H1 (cell line): ENCODE measurements around the gene SLC43A1. TPM values are rescaled to one million over a fixed set of nuclear protein-coding genes. Genes with fewer than 3 reads are reported as not detected.

Experiments used
- CTCF ChIA-PET: fragments of 300-600 bp; sonication (Branson Sonifier 250); formaldehyde crosslinking; loops from one replicate; lab custom pipeline; 2021; ENCODE audit not compliant: partially characterized antibody; lab: Charles Lee
- POLR2A ChIA-PET: fragments of 300-600 bp; sonication (Branson Sonifier 250); formaldehyde crosslinking; loops from one replicate; lab custom pipeline; 2021; ENCODE audit warnings: inconsistent platforms; ENCODE audit not compliant: partially characterized antibody; lab: Charles Lee
- DNase-seq, 2 experiments: peaks; one replicate each; pipeline versions ENCODE4 v3.0.0 to v3.0.0-alpha.2; 2010 to 2022; ENCODE audit warnings: low spot score in 2 of 2, low read depth in 1 of 2, mixed read lengths in 1 of 2
- FAIRE-seq: peaks from 2 replicates; lab custom pipeline; 2011; peaks lifted over from hg19 to GRCh38; lab: Jason Lieb, UNC
- H2AFZ ChIP-seq: 2 replicates; pipeline ENCODE4 v1.8.1; 2012; ENCODE audit warnings: low read length, inconsistent platforms
- H2AK5ac ChIP-seq: 2 replicates; pipeline ENCODE4 v1.6.1; 2013; ENCODE audit warnings: low read depth, low read length
- H2BK120ac ChIP-seq: replicated peaks from 2 replicates; pipeline ENCODE3; 2013; ENCODE audit warnings: low read depth, low read length, inconsistent platforms
- H2BK12ac ChIP-seq: 2 replicates; pipeline ENCODE4 v1.6.1; 2013; ENCODE audit warnings: low read depth, low read length
- H2BK15ac ChIP-seq: 2 replicates; pipeline ENCODE4 v1.6.1; 2013; ENCODE audit warnings: low read length
- H2BK20ac ChIP-seq: 2 replicates; pipeline ENCODE4 v1.6.1; 2013; ENCODE audit warnings: low read length
- H2BK5ac ChIP-seq: 2 replicates; pipeline ENCODE4 v1.6.1; 2013; ENCODE audit warnings: low read depth, low read length
- H3K14ac ChIP-seq: 2 replicates; pipeline ENCODE4 v1.6.1; 2013; ENCODE audit warnings: inconsistent platforms; ENCODE audit not compliant: insufficient read length
- H3K18ac ChIP-seq: 2 replicates; pipeline ENCODE4 v1.6.1; 2013; ENCODE audit warnings: low read length; ENCODE audit errors: extremely low read depth
- H3K23ac ChIP-seq: 2 replicates; pipeline ENCODE4 v1.6.1; 2013; ENCODE audit warnings: inconsistent platforms; ENCODE audit not compliant: insufficient read length
- H3K23me2 ChIP-seq: 2 replicates; pipeline ENCODE4 v1.6.1; 2013; ENCODE audit warnings: low read depth, low read length
- H3K27ac ChIP-seq: 2 replicates; pipeline ENCODE4 v1.6.1; 2011; ENCODE audit warnings: low read depth, low read length, inconsistent platforms
- H3K27me3 ChIP-seq, 4 experiments: replicated peaks in 1 of 4; 1 replicate in 1 of 4; 2 replicates in 3 of 4; pipeline versions ENCODE4 v1.6.1 to v1.8.1; 2011 to 2013; ENCODE audit warnings: low read length in 3 of 4, mild to moderate bottlenecking in 3 of 4, inconsistent platforms in 2 of 4, mixed read lengths in 2 of 4, moderate library complexity in 1 of 4; ENCODE audit not compliant: control insufficient read depth in 3 of 4, insufficient read depth in 3 of 4; ENCODE audit errors: extremely low read depth in 1 of 4
- H3K36me3 ChIP-seq, 4 experiments: 2 replicates each; pipeline versions ENCODE4 v1.6.1 to v1.8.1; 2011 to 2013; ENCODE audit warnings: mild to moderate bottlenecking in 4 of 4, low read length in 3 of 4, moderate library complexity in 2 of 4, control low read depth in 1 of 4, inconsistent platforms in 1 of 4; ENCODE audit not compliant: insufficient read depth in 4 of 4, control insufficient read depth in 2 of 4
- H3K4ac ChIP-seq: replicated peaks from 2 replicates; pipeline ENCODE3; 2013; ENCODE audit warnings: low read length, low read depth, mixed read lengths, inconsistent platforms; ENCODE audit not compliant: insufficient read length
- H3K4me1 ChIP-seq, 4 experiments: replicated peaks in 1 of 4; 1 replicate in 1 of 4; 2 replicates in 3 of 4; pipeline versions ENCODE4 v1.6.1 to v1.8.1; 2011 to 2013; ENCODE audit warnings: low read length in 3 of 4, inconsistent platforms in 2 of 4, mixed read lengths in 1 of 4; ENCODE audit not compliant: insufficient read depth in 4 of 4, control insufficient read depth in 3 of 4
- H3K4me2 ChIP-seq, 2 experiments: 2 replicates each; pipeline versions ENCODE4 v1.6.1 to v1.8.1; 2011 to 2013; ENCODE audit warnings: low read depth in 2 of 2, low read length in 2 of 2, control low read depth in 1 of 2, inconsistent platforms in 1 of 2, mild to moderate bottlenecking in 1 of 2; ENCODE audit not compliant: insufficient read depth in 1 of 2
- H3K4me3 ChIP-seq, 4 experiments: fragments of 200-600, 300-600 bp in 1 of 4; sonication (generic), shearing (Covaris generic), sonication (Bioruptor Twin) in 1 of 4; 2 replicates each; pipeline versions ENCODE4 v1.5.1 to v1.8.1; 2011 to 2016; ENCODE audit warnings: low read length in 4 of 4, low read depth in 3 of 4, control low read depth in 2 of 4, inconsistent platforms in 2 of 4, mild to moderate bottlenecking in 2 of 4, mixed read lengths in 1 of 4, moderate library complexity in 1 of 4; ENCODE audit not compliant: insufficient read depth in 2 of 4; ENCODE audit errors: extremely low read depth in 1 of 4
- H3K56ac ChIP-seq: replicated peaks from 2 replicates; pipeline ENCODE3; 2013; ENCODE audit warnings: low read depth, mild to moderate bottlenecking, mixed read lengths, low read length, inconsistent platforms; ENCODE audit not compliant: insufficient read length
- H3K79me1 ChIP-seq: 2 replicates; pipeline ENCODE4 v1.6.1; 2013; ENCODE audit warnings: low read depth, low read length, control low read depth
- H3K79me2 ChIP-seq, 2 experiments: 2 replicates each; pipeline versions ENCODE4 v1.6.1 to v1.8.1; 2012 to 2013; ENCODE audit warnings: low read length in 2 of 2, mild to moderate bottlenecking in 2 of 2, inconsistent platforms in 1 of 2; ENCODE audit not compliant: insufficient read depth in 2 of 2, control insufficient read depth in 1 of 2
- H3K9ac ChIP-seq, 4 experiments: replicated peaks in 1 of 4; 1 replicate in 1 of 4; 2 replicates in 3 of 4; pipeline versions ENCODE4 v1.6.1 to v1.8.1; 2011 to 2013; ENCODE audit warnings: low read depth in 3 of 4, low read length in 3 of 4, control low read depth in 2 of 4, mild to moderate bottlenecking in 2 of 4, moderate library complexity in 2 of 4, inconsistent platforms in 1 of 4; ENCODE audit errors: extremely low read depth in 1 of 4
- H3K9me3 ChIP-seq, 2 experiments: 2 replicates each; pipeline versions ENCODE4 v1.6.1 to v1.8.1; 2012 to 2013; ENCODE audit warnings: mild to moderate bottlenecking in 2 of 2, moderate library complexity in 2 of 2, control low read depth in 1 of 2, inconsistent platforms in 1 of 2, low read depth in 1 of 2, low read length in 1 of 2, mixed read lengths in 1 of 2; ENCODE audit not compliant: insufficient read depth in 2 of 2
- H4K20me1 ChIP-seq, 2 experiments: replicated peaks in 1 of 2; 2 replicates each; pipeline versions ENCODE3 to v1.8.1; 2011 to 2013; ENCODE audit warnings: inconsistent platforms in 2 of 2, low read length in 2 of 2, mild to moderate bottlenecking in 1 of 2; ENCODE audit not compliant: insufficient read depth in 2 of 2, control insufficient read depth in 1 of 2
- H4K5ac ChIP-seq: 2 replicates; pipeline ENCODE4 v1.6.1; 2013; ENCODE audit warnings: low read length, low read depth, mixed read lengths, inconsistent platforms; ENCODE audit not compliant: insufficient read length
- H4K8ac ChIP-seq: 2 replicates; pipeline ENCODE4 v1.8.0; 2013; ENCODE audit warnings: mild to moderate bottlenecking, moderate library complexity, low read length, inconsistent platforms; ENCODE audit not compliant: insufficient read depth; ENCODE audit errors: extremely low read depth
- H4K91ac ChIP-seq: replicated peaks from 2 replicates; pipeline ENCODE3; 2013; ENCODE audit warnings: low read length, mixed read lengths, inconsistent platforms; ENCODE audit not compliant: insufficient read length
- ASH2L ChIP-seq: fragments of 200-600, 300-600 bp; sonication (generic); IDR thresholded peaks from one replicate; pipeline ENCODE4 v1.7.1; 2017; ENCODE audit warnings: low read length
- CREB1 ChIP-seq: IDR thresholded peaks from 2 replicates; pipeline ENCODE4 v1.6.1; 2012; ENCODE audit warnings: inconsistent platforms
- EZH2 ChIP-seq: fragments of 200-600 bp; sonication (generic); IDR thresholded peaks from 2 replicates; pipeline ENCODE4 v1.7.1; 2012; ENCODE audit warnings: low read depth, mild to moderate bottlenecking, moderate library complexity, low read length, inconsistent platforms; ENCODE audit not compliant: severe bottlenecking
- RBBP5 ChIP-seq: IDR thresholded peaks from 2 replicates; pipeline ENCODE4 v1.7.1; 2012; ENCODE audit warnings: low read depth, mild to moderate bottlenecking, inconsistent platforms, low read length, moderate library complexity, borderline replicate concordance
- RNF2 ChIP-seq: fragments of 200-900, 300-1000 bp; sonication (generic); IDR thresholded peaks from 2 replicates; pipeline ENCODE4 v1.7.1; 2016; ENCODE audit warnings: borderline replicate concordance, low read depth, mild to moderate bottlenecking, antibody characterized with exemption, low read length; ENCODE audit not compliant: poor library complexity, severe bottlenecking; ENCODE audit errors: missing control alignments
- SUZ12 ChIP-seq: fragments of 200-600 bp; sonication (generic); IDR thresholded peaks from 2 replicates; pipeline ENCODE4 v1.6.1; 2012; ENCODE audit warnings: mild to moderate bottlenecking, inconsistent platforms, low read length, moderate library complexity, mixed read lengths
- TAF1 ChIP-seq: IDR thresholded peaks from 2 replicates; pipeline ENCODE4 v1.6.1; 2011; ENCODE audit warnings: mild to moderate bottlenecking, low read depth, low read length
- WGBS, 2 experiments: shearing (Covaris generic) in 1 of 2; methylation state at CpG; one replicate each; pipeline versions ENCODE4 v1.1.6 to v1.1.7; 2013 to 2015; ENCODE audit warnings: low lambda C conversion rate in 2 of 2, mixed read lengths in 2 of 2, inconsistent platforms in 1 of 2, low coverage in 1 of 2, missing lambda C conversion rate in 1 of 2; ENCODE audit not compliant: insufficient replicate concordance in 2 of 2, insufficient coverage in 1 of 2, insufficient read length in 1 of 2; ENCODE audit errors: extremely low coverage in 1 of 2, missing lambda C conversion rate in 1 of 2; 5-methylcytosine and 5-hydroxymethylcytosine counted together
- polyA plus RNA-seq, 7 experiments: library from polyadenylated mRNA; depleted of rRNA in 3 of 7; stranded (reverse) in 5 of 7; unstranded in 2 of 7; fragments of >200 nt in 5 of 7; fragments of 200-250 nt in 2 of 7; gene quantifications; 1 replicate in 5 of 7; 2 replicates in 1 of 7; 4 replicates in 1 of 7; pipeline versions ENCODE4 v1.2.1 to v1.2.3, GENCODE V29; 2011 to 2013; ENCODE audit warnings: missing spikeins in 2 of 7, mixed read lengths in 2 of 7
- total RNA-seq: library from RNA; stranded (reverse); fragmentation: NEBNext Ultra II Directional; extraction: Animal tissue kit (Norgen Biotek cat#: 25700); gene quantifications from 2 replicates; pipeline ENCODE4 v1.2.1, GENCODE V29; 2021
- TF ChIP-seq, protein P1 (sequence below): IDR thresholded peaks from 2 replicates; pipeline ENCODE4 v1.6.1; 2012; ENCODE audit warnings: inconsistent platforms
- TF ChIP-seq, protein P2 (sequence below): IDR thresholded peaks from 2 replicates; pipeline ENCODE4 v1.6.1; 2012; ENCODE audit warnings: inconsistent platforms

The SLC43A1 gene
- total and polyA plus RNA-seq, 2 of the 8 experiments (the other 6 are each of a cell fraction or from before 2014, with no cell fraction given), result 34.5 to 58.0 TPM

DNA sequence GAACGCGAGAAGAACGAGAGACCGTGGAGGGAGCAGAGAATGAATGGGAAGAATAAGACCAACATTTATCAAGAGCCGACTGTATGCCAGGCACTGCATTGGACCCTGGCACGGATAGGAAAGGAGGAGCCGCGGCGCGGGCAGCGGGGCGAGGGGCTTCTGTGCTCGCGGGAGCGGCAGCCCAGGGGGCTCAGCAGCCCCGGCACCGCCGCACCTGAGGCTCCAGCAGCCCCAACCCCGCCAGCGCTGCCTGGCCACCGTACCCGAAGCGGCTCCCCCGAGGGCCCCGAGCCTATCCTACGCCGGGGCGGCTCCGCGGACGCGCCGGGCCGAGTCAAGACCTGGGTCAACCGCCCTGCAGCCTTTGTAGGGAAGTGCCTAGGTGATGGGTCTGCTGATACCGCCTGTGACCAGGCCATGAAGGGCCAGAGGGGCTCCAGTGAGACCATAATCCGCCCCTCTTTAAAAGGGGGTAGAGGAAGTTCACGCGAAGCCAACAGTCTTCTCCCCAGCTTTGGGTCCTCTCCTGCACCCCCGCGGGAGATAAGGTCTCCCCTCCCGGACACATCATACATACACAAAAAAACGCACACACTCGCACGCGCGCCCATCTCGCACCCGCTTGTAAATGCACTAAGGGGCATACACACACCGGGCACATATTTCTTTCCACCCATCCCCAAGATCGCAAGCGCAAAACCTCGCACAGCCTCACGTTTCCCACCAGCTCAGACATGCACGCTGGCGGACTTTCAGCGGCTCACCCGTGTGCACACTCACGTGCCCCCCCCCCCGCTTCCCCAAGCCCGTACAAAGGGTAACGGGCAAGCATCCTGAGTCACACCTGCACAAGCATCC is 56.1 kb downstream of the SLC43A1 start:
- ChIA-PET POLR2A (interaction anchor here (0.7 to 10.5 kb wide), 23 partner anchors 14 to 193 kb away, joined by 3 to 141 read pairs (median 4); partner anchors contain the start of genes SLC43A1, TIMM10, TNKS1BP1 and YPEL4), CTCF (interaction anchor here (0.6 to 14.0 kb wide), 35 partner anchors 9 to 704 kb away, joined by 3 to 452 read pairs (median 5); partner anchors contain the start of genes APLNR, P2RX3, SERPING1 and SLC43A3)
- 1% methylated on average over 58 of the region's 62 CpGs; no CpG with 5 or more reads in 1 of the 2 experiments for WGBS, 2 experiments
- H2AK5ac ChIP-seq, result no peak overlapping the region
- H3K27ac ChIP-seq, result no peak overlapping the region
- H4K5ac ChIP-seq, result no peak overlapping the region
- no peak overlapping the region for H2BK20ac ChIP-seq
- no peaks in the 10 kb centered on the region for H3K36me3 ChIP-seq
- peaks cover 0 to 2% of the 10 kb centered on the region in 2 experiments for H4K20me1 ChIP-seq
- H3K4me3 ChIP-seq, result peak overlapping the region; percentile 62 to 97 (median 74)
- DNase-seq (peak in 1 of 2 experiments; percentile 75), FAIRE-seq (no peak)
- H3K18ac ChIP-seq, result peak overlapping the region; percentile 71
- H3K9me3 ChIP-seq, result no peaks in the 10 kb centered on the region
- H3K14ac ChIP-seq, result no peak overlapping the region
- H3K79me1 ChIP-seq, result peaks cover 3% of the 10 kb centered on the region; the same call in 1 of the 2 replicates
- H2BK15ac ChIP-seq, result 0 out of 2 replicates have a peak overlapping the region, but pooled peaks have one; percentile 40
- no peak overlapping the region for H3K23ac ChIP-seq
- peaks cover 0 to 21% of the 10 kb centered on the region in 2 experiments; a peak in 2 of 4 replicates for H3K79me2 ChIP-seq
- peak overlapping the region; percentile 80; the same call in 1 of the 2 replicates for H2BK12ac ChIP-seq
- H2BK5ac ChIP-seq, result no peak overlapping the region
- H3K23me2 ChIP-seq, result peaks cover 24% of the 10 kb centered on the region
- H3K27me3 ChIP-seq, result peaks cover 8 to 36% (median 26%) of the 10 kb centered on the region in 4 experiments
- H4K91ac ChIP-seq, result no peak overlapping the region
- H4K8ac ChIP-seq, result no peak overlapping the region
- no peak overlapping the region for H3K4ac ChIP-seq
- H3K4me1 ChIP-seq, result peaks cover 3 to 42% (median 30%) of the 10 kb centered on the region in 4 experiments
- no peak overlapping the region for H3K56ac ChIP-seq
- peak overlapping the region; percentile 84 to 99 for H3K4me2 ChIP-seq
- TF ChIP-seq EZH2 (peak; percentile 79), CREB1 (no peak), TAF1 (no peak), ASH2L (peak; percentile 3), SUZ12 (peak; percentile 80), RBBP5 (0 out of 2 replicates have a peak, but pooled peaks have one; percentile 25), RNF2 (peak; percentile 70)
- TF ChIP-seq, protein P1, sequence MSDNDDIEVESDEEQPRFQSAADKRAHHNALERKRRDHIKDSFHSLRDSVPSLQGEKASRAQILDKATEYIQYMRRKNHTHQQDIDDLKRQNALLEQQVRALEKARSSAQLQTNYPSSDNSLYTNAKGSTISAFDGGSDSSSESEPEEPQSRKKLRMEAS, result peak; percentile 72
- TF ChIP-seq, protein P2, sequence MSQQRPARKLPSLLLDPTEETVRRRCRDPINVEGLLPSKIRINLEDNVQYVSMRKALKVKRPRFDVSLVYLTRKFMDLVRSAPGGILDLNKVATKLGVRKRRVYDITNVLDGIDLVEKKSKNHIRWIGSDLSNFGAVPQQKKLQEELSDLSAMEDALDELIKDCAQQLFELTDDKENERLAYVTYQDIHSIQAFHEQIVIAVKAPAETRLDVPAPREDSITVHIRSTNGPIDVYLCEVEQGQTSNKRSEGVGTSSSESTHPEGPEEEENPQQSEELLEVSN, result peak; percentile 69; the same call in 1 of the 2 replicates
- TF ChIP-seq, all 59 proteins: peak for 7
- Histone ChIP-seq H2AFZ (peak overlapping the region; percentile 60; the same call in 1 of the 2 replicates), H3K9ac (peak overlapping the region in 1 of 4 experiments; percentile 14; a peak in 1 of 7 replicates), H2BK120ac (no peak overlapping the region)
